Activated T-cell treated with anti-CD3 and anti-CD28 coated beads for 48 hours (primary cell): ENCODE data around the gene PROSER3.

Experiments used
- DNase-seq: peaks from one replicate; pipeline ENCODE4 v3.0.0-alpha.2; 2020; ENCODE audit warnings: low read depth

Gene PROSER3

DNA sequence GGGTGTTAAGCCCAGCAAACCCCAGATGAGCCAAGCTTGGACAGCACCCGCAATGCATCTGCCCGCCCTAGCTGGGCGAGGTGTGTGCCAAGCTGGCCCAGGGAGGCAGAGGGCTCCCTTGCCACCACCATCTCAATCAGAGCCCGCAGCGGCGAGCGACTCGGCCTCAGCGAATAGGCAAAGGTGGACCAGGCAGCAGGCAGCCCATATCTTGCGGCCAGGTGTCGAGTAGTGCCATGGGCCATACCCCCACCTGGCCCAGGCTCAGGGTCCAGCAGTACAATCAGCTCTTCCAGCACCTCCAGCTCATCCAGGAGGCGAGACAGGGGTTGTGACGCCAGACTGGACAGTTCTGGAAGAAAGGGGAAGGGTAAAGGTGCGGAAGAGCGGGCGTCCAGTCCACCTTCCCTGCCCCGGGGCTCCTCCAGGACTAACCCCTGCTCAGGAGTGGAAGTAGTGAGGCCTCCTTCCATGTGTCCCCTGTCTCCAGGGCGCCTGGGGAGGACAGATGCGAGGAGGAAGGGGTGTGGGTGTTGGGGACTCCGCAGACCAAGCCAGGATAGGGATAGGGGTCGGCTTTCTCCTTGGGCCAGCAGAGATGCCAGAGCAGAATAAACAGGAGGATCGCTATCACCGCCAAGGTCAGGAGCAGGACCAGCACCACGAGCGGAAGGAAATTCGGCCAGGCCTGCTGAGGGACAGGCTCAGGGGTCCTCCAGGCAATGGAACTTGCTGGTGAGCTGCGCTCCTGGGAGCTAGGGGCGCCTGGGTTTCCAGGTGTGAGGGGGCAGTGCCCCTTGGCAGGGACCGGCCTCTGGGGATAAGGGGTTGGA lies 18.5 kb upstream of the PROSER3 start:
- no peak for DNase-seq

DNA sequence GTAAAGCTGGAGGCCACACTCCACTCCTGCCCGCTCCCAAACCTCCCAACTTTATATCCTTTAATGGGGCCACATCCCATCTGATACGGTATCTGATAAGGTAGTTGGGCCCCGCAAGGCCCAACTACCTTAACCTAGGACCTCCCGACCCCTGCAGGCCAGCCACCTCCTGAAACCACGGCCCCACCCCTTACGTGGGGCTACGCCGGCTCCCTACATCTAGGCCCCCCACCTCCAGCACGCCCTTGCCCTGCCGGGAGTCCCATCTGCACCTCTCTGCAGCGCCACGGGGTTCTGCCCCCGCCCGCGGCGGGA lies 17.9 kb upstream of the PROSER3 start:
- DNase-seq = no peak

DNA sequence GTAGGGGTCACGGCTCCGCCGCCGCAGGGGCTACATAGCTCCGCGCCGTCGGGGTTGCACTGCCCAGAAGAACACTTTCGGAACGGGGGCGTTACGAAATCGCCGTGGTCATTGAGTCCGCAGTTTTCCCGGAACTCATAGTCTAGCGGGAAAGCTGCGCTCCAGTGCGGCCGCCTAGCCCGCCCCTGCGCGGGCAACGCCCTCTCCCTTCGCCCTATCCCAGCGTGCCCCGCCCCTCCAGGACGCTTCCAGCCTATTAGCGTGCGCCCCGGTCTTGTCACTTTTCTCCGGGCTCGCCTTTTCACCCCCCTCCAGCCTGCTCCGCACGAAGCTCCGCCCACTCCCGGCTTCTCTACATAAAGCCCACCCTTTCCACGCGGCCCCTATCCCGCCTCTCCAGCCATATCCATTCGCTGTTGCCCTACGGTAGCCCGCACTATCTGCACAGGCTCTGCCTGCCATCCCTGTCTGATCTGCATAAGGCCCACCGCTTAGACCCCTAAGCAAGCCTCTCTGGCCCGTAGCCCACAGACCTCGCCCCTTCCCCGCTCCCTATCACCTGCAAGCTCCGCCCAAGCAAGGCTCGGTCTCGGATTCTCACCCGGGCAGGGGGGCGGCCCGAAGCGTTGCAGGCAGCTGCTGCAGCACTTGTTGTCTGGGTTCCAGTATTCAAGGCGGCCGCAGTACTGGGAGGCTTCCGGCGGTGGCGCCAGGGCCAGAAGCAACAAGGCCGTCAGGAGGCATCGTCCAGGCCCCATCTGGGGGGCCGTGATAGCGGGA lies 17.4 kb upstream of the PROSER3 start:
- DNase-seq = peak; percentile 94

DNA sequence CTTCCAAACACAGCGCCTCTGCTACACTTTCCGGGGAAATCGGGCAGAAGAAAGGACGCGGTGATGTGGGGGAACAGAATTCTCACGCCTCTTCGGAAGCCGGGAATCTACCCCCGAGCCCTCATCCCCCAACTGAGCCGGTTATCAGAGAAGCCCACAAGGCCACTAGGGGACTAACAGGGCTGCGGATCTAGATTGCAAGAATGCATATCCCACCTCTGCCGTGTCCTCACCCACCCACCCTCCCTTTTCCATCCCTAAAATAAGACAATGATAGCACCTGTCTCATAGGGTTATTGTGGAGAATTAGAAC lies 16.8 kb upstream of the PROSER3 start:
- no peak for DNase-seq

DNA sequence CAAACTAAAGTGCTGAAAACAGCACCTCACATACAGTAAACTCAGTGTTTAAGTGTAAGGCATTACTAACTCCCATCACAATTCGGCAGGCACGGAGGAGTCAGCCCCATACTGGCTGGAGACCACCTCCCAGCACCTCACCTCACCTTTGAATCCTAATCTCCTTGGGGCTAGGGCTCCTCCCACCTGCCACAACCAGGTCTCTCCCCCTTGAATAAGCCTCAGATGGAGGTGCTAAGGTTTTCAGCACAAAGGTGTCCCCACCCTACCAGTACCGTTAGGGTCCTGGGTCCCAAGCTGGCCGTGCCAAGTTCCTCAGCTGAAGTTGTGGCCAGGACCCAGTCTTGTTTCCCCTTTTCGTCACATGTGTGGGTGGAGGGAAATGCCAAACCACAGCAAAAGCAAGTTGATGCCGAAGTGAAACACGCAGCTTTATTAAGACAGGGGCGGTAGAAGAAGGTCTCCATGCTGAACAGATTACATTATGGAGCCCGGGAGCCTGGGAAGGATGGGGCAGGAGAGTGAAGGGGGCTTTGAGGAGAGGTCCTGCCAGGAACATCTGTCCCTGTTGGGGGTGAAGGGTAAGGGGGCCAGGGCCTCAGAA lies 15.8 kb upstream of the PROSER3 start, which contains the start of gene IGFLR1:
TSS of gene IGFLR1 (minus strand) at position 332 of the 604 bp plus-strand sequence. CDS start 1,272 bp downstream, outside the sequence.
- DNase-seq = peak; percentile 64

DNA sequence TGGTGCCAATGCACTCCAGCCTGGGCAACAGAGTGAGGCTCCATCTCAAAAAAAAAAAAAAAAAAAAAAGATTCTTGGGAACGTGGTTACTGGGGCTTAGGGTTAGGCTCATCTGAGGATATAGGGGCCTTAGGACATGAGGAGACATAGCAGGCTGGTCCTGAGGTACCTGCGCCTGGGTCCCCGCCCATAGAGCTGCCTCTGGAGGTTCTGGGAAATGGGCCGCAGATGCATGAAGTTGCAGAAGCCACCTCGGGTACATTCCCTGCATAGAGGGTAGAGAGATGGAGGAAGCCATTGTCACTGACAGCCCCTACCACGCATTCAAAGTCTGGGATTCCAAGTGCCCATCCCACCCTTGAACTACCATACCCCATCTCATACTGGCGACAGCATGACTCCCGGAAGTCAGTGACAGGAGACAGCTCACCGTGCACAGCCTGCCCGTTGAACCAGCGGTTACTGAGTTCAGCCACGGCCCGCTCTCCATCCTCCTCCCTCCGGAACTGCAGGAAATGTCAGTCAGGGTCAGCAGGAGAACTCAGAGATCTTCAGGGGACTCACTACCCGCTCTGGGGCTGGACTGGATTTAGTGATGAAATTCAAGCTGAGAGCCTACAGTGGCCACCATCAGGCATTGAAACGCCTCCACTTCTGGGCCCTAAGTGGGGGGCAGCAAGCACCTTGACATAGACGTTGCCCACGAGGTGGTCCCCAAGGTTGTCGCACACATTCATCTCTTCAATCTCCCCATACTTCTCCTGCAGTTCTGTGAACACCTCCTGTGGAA lies 14.1 kb upstream of the PROSER3 start:
- no peak for DNase-seq

DNA sequence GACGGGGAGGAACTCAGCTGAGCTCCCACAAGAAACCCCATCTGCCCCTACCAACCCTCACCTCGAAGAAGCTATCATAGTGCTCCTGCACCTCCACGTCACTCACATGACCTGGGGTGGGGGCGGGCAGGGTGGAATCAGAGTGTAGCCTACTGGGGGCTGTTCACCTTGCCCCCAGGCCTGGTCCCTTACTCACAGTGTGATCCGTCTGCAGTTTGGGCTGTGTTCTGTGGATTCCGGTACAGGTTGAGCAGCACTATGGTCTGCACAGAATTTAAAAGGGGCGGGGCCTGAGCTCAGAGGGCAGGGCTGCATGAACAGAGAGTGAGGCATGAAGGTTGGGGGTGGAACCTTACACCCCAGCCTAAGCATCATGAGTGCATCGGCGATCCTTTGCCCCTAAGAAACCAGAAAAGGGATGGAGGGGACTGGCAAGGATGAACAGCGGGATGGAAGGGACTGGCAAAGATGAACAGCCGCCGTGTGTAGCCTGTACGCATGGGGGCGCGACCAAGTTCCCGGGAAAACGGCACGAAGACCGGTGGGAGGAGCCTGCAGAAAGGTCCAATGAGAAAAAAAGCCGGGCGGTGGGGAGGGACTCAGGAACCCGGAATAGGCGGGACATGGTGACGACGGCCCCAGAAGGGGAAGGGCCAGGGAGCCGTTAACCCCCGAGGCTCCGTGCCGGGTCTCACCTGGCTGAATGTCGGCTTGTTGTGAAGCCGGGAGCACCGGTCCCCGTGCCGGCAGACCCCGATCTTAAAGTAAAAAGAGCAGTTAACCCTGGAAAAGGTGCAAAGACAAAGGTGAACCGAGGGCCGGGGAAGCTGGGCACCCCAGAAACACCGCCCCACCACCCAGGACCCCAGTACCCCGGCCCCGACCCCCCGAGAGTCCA lies 13.3 kb upstream of the PROSER3 start:
- peak; percentile 87 for DNase-seq

DNA sequence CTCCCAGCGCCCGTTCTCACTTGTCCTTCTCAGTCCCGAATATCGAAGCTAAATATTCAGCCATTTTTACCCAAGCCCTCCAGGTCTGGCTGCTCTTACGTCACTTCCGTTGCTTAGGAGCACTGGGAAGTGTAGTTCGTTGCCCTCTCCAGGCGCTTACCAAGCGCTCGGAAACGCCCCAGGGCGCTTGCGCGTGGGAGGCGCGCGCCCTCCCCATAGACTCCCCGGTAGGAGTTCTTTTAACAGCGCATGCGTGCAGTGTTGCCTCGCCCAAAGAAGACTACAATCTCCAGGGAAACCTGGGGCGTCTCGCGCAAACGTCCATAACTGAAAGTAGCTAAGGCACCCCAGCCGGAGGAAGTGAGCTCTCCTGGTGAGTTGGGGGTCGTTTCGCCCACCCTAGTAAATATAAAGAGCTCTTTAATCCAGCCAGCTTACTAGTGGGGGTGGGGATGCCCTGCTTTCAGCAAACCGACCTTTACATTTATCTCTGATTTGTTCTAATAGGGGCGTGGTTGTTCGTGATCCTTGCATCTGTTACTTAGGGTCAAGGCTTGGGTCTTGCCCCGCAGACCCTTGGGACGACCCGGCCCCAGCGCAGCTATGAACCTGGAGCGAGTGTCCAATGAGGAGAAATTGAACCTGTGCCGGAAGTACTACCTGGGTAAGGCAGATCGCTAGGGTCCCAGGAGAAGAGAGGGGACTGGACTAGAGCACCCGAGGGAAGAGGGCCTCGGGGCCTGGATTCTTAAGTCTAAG lies 12.5 kb upstream of the PROSER3 start, which contains the start of the genes PSENEN and U2AF1L4:
TSS of gene PSENEN (plus strand) at position 324 of the 759 bp plus-strand sequence. CDS start at position 604, 280 bp downstream.
TSS of gene U2AF1L4 (minus strand) at position 91 of the 759 bp plus-strand sequence. CDS start at position 64, 27 bp downstream.
- DNase-seq = peak; percentile 94

DNA sequence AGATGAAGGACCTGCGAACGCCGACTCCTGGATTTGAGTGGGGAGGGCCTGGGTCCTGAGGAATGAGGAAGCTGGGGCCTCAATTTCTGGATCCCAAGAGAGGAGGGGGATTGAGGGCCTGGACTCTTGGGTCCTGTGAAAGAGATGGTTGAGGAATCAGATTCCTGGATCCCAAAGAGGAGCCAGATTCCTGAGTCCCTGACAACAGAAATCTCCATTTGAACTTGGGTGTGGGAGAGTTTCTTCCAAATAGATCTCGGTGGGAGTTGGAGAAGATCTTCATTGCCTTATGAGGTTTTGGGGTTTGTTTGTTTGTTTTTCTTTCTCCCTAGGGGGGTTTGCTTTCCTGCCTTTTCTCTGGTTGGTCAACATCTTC lies 11.9 kb upstream of the PROSER3 start:
- no peak for DNase-seq

DNA sequence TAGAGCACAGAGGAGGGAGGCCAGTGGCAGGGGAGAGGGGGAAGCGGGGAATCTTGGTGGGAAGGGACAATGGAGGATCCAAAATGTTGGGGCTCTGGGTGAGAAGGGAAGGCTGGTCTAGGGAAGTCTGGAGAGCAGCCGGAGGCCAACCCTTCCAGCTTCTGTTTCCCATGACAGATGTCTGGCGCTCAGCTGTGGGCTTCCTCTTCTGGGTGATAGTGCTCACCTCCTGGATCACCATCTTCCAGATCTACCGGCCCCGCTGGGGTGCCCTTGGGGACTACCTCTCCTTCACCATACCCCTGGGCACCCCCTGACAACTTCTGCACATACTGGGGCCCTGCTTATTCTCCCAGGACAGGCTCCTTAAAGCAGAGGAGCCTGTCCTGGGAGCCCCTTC lies 11.4 kb upstream of the PROSER3 start:
- DNase-seq = no peak

DNA sequence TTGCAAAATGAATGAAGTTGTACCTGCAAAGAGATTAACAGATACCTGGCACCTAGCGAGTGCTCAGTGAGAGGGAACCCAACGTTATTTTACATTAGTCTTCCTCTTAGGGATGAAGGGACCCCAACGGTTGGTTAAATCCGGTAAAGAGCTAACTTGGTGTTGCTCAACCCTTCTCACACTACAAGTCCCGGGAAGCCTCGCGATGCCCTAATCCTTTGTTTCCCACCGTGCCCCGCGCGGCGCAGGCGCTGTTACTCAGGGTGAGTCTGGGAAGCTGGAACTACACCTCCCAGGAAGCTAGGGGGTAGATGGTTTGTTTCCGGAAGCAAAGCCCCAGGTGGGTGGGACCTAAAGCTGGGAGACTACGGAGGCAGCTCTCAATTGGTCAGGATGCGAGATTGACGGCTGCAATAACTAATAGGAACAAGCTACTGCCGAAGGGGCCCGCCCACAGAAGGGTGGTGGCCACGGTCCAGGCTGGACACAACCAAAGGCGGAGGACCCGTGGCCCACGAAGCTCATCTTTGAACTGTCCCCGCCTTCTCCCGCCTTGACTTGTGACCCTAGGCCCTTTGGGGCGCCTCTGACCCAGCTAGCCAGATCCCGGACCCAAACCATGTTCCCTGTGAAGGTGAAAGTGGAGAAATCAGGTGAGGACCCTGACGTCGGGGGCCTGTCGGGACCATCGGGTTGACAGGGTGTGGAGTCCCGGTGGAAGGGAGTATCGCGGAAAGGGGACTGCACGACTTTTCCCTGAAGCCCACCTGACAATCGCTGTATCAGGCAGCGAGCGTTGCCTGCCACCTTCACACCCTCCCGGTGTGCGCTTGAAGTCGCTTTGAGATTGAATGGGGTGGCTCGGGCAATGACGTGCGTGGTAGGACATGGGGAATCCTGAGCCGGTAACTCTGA lies 9.6 kb upstream of the PROSER3 start, which contains the start of gene LIN37:
TSS of gene LIN37 (plus strand) at position 471 of the 915 bp plus-strand sequence. CDS start at position 620, 149 bp downstream.
- DNase-seq = peak; percentile 97

DNA sequence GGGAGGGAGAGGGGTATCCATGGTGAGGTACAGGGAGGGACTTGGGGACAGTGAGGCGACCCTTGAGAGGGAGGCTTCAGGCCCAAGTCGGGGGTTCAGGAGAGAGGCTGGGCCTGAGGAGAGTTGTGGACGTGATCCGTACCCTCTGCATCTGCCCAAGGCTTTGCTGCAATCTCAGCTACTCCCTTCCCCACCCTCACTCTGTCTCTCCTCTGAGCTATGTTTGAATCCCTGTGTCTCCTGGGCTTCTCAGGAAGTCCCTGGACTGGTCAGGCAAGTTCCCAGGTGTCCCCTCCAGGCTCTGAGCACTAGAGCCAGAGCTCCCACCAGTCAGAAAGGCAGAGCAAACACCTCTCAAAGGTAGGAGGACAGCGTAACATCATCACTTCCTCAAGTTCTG lies 7.8 kb upstream of the PROSER3 start:
- DNase-seq = no peak

DNA sequence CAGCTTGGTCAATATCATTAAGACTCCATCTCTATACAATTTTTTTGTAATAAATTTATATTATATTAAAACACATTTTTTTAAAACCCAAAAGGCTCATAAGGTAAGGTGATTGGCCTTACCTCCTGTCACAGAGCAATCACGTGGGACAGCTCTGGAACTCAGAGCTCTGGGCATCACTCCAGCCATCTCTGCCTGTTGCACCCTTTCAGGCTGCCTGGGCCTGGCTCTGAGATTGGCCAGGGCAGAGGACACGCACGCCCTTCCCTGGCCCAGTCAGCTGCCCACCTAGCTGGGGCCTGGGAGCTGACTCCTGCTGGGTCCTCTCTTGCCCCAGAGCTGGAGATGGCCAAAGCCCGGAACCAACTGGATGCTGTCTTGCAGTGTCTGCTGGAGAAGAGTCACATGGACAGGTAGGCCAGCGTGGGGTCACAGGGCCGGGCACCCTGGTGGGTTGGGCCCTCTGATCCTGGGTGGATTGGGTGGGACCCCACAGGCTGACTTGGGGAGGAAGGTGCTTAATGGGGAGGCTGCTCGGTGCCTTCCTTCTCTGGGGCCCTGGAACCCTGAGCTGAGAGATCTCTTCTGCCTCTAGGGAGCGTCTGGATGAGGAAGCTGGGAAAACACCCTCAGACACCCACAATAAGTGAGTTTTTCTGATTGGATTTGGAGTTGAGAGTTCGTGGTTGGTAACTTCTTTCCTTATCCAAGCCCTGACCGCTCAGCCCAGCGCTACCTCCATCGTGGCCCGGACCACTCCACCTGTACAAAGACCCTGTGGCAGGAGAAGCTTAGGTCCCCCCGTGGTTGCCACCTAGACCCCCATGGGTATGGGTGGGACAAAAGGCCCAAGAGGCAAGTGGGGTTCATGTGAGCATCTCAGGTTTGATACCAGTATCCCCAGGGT lies 5.9 kb upstream of the PROSER3 start:
- no peak for DNase-seq

DNA sequence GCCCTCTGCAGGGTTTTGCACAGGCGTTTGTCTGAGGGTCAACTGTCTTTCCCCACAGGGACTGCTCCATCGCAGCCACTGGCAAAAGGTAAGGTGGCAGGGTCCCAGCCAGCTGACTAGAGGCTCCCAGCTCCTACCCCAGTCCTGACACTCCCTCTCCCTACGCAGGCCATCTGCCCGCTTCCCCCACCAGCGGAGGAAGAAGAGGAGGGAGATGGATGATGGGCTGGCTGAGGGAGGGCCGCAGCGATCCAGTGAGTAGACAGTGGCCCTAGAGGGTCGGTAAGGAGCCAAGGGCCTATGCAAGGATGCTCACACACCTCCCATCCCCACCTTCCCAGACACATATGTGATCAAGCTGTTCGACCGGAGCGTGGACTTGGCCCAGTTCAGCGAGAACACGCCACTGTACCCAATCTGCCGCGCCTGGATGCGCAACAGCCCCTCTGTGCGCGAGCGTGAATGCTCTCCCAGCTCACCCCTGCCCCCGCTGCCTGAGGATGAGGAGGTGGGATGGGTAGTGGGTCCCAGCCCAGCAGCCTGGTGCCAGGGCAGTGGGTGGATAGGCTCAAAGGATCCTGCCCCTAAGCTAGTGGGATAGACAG lies 5.1 kb upstream of the PROSER3 start:
- no peak for DNase-seq

DNA sequence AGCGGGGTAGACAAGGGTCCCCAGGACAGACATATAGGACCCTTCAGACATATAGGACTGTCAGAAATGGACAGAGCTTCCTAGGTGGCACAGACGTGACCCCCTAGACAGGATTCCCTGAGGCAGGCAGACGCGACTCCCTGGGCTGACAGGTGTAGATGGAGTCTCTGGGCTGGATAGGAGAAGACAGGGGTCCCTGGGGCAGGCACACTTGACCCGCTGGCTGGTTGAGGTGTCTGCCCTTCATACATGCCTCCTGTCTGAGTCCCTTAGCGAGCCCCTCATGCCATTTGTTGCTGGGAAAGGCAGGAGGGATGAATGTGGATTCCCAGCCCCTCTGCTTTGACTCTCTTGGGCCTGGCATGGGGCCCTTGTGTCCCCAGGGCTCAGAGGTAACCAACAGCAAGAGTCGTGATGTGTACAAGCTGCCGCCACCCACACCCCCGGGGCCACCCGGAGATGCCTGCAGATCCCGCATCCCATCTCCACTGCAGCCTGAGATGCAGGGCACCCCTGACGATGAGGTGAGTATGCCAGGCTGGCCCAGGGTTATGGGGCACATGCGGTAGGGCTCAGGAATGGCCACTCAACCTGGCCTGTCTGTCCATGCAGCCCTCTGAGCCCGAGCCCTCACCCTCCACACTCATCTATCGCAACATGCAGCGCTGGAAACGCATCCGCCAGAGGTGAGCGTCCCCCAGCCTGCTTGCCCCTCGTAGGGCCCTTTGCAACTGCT lies 4.2 kb upstream of the PROSER3 start:
- DNase-seq = no peak

DNA sequence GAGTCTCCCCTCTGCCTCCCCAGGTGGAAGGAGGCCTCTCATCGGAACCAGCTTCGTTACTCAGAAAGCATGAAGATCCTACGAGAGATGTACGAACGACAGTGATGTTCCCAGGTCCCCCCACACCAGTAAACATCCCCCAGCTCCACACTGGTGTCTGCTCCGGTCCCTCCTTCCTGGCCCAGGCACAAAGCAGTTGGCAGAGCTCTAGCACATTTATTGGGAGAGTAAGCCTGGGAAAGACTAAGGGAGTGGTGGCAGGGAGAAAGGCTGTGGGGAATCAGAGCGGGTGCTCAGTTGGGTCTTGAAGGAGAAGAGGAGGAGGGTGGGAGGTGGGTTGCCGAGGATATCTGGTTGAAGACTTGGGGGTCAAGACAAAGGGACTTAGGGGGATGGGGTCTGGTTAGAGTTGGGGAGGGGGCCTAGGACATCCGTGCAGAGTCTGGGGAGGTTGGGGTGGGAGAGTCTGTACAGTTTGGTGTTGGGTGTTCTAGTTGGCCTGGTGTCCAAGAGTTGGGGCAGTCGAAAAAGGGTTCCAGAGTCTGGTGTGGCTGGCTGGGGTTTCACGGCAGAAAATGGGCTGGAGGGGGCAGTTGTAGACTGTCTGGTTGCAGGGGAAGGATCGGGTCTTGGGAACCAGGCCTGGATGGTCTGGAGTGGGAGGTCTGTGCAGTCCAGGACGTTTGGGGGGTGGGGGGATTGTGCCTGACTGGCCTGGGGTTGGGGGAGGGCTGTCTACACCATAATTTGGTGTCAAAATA lies 3.4 kb upstream of the PROSER3 start:
- no peak for DNase-seq
